ENCODE measurements around the gene MEX3D.

DNA sequence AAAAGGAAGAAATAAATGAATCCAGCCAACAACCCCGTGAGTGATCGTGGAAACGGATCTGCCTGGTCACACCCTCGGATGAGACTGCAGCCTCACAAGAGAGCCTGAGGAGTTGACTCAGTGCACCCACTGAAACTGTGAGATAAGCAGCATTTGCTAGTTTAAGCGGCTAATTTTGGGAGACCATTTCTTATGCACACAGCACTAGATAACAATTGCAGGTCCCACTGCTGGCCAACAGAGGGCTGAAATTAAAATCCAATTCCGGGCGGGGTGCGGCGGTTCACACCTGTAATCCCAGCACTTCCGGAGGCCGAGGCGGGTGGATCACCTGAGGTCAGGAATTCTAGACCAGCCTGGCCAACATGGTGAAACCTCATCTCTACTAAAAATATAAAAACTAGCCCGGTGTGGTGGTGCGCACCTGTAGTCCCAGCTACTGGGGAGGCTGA is 33.5 kb upstream of the MEX3D start:
- TF ChIP-seq, protein P1, sequence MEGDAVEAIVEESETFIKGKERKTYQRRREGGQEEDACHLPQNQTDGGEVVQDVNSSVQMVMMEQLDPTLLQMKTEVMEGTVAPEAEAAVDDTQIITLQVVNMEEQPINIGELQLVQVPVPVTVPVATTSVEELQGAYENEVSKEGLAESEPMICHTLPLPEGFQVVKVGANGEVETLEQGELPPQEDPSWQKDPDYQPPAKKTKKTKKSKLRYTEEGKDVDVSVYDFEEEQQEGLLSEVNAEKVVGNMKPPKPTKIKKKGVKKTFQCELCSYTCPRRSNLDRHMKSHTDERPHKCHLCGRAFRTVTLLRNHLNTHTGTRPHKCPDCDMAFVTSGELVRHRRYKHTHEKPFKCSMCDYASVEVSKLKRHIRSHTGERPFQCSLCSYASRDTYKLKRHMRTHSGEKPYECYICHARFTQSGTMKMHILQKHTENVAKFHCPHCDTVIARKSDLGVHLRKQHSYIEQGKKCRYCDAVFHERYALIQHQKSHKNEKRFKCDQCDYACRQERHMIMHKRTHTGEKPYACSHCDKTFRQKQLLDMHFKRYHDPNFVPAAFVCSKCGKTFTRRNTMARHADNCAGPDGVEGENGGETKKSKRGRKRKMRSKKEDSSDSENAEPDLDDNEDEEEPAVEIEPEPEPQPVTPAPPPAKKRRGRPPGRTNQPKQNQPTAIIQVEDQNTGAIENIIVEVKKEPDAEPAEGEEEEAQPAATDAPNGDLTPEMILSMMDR (IDR thresholded peaks at IDR 0.05; ENCODE audit: poor library complexity): no peak
- TF ChIP-seq EZH2 (IDR thresholded peaks at IDR 0.05; ENCODE audit: borderline replicate concordance): no peak
- no peak for TF ChIP-seq EZH2phosphoT487 (IDR thresholded peaks at IDR 0.05; ENCODE audit: low read depth, severe bottlenecking, unreplicated experiment)

Data from hepatocyte (in vitro differentiated cells).